Neural cell (in vitro differentiated cells): Measurements from ENCODE around the gene ARID3A.

Experiments used
- CTCF ChIP-seq: fragments of 450-650 bp; IDR thresholded peaks from 2 replicates; pipeline ENCODE4 v1.5.1; 2014; ENCODE audit warnings: antibody characterized with exemption, mild to moderate bottlenecking, moderate library complexity; ENCODE audit not compliant: poor library complexity, severe bottlenecking
- EP300 ChIP-seq: fragments of 450-650 bp; conservative IDR thresholded peaks from 2 replicates; pipeline ENCODE4 v1.6.1; 2014; ENCODE audit warnings: antibody characterized with exemption, mild to moderate bottlenecking, moderate library complexity; ENCODE audit not compliant: poor library complexity, severe bottlenecking
- EZH2 ChIP-seq: fragments of 200-600, 300-800 bp; shearing (Covaris generic), sonication (generic); IDR thresholded peaks from 2 replicates; pipeline ENCODE4 v1.6.1; 2014; ENCODE audit warnings: antibody characterized with exemption, low read length, borderline replicate concordance, mild to moderate bottlenecking; ENCODE audit not compliant: insufficient read depth, poor library complexity, severe bottlenecking
- POLR2AphosphoS5 ChIP-seq: IDR thresholded peaks from 2 replicates; pipeline ENCODE4 v1.6.1; 2012
- RAD21 ChIP-seq: fragments of 450-650 bp; conservative IDR thresholded peaks from 2 replicates; pipeline ENCODE4 v1.6.1; 2014; ENCODE audit warnings: antibody characterized with exemption, mild to moderate bottlenecking, moderate library complexity
- TAF1 ChIP-seq: IDR thresholded peaks from 2 replicates; pipeline ENCODE4 v1.6.1; 2012; ENCODE audit warnings: low read depth
- TF ChIP-seq, protein P1 (sequence below): IDR thresholded peaks from 2 replicates; pipeline ENCODE4 v1.6.1; 2012; ENCODE audit warnings: borderline replicate concordance

GRCh38 chr19:1000095-1000494 is 74.3 kb downstream of the ARID3A start, which contains the start of gene GRIN3B:
- TF ChIP-seq, protein P1, sequence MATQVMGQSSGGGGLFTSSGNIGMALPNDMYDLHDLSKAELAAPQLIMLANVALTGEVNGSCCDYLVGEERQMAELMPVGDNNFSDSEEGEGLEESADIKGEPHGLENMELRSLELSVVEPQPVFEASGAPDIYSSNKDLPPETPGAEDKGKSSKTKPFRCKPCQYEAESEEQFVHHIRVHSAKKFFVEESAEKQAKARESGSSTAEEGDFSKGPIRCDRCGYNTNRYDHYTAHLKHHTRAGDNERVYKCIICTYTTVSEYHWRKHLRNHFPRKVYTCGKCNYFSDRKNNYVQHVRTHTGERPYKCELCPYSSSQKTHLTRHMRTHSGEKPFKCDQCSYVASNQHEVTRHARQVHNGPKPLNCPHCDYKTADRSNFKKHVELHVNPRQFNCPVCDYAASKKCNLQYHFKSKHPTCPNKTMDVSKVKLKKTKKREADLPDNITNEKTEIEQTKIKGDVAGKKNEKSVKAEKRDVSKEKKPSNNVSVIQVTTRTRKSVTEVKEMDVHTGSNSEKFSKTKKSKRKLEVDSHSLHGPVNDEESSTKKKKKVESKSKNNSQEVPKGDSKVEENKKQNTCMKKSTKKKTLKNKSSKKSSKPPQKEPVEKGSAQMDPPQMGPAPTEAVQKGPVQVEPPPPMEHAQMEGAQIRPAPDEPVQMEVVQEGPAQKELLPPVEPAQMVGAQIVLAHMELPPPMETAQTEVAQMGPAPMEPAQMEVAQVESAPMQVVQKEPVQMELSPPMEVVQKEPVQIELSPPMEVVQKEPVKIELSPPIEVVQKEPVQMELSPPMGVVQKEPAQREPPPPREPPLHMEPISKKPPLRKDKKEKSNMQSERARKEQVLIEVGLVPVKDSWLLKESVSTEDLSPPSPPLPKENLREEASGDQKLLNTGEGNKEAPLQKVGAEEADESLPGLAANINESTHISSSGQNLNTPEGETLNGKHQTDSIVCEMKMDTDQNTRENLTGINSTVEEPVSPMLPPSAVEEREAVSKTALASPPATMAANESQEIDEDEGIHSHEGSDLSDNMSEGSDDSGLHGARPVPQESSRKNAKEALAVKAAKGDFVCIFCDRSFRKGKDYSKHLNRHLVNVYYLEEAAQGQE, result no peak
- TF ChIP-seq EZH2 (no peak), CTCF (peak; percentile 71), POLR2AphosphoS5 (no peak), RAD21 (peak; percentile 45), EP300 (no peak), TAF1 (no peak)
